ENCODE measurements around the gene PARP6. TPM values are rescaled to one million over a fixed set of nuclear protein-coding genes. Genes with fewer than 3 reads are reported as not detected.
A peak's percentile ranks its signal among the peaks of the same experiment; 100 is the strongest.

Gene PARP6
- total and polyA plus RNA-seq, 9 of the 15 experiments (the other 6 are each of a cell fraction or from before 2014, with no cell fraction given), result 14.8 to 83.2 (median 28.3) TPM

DNA sequence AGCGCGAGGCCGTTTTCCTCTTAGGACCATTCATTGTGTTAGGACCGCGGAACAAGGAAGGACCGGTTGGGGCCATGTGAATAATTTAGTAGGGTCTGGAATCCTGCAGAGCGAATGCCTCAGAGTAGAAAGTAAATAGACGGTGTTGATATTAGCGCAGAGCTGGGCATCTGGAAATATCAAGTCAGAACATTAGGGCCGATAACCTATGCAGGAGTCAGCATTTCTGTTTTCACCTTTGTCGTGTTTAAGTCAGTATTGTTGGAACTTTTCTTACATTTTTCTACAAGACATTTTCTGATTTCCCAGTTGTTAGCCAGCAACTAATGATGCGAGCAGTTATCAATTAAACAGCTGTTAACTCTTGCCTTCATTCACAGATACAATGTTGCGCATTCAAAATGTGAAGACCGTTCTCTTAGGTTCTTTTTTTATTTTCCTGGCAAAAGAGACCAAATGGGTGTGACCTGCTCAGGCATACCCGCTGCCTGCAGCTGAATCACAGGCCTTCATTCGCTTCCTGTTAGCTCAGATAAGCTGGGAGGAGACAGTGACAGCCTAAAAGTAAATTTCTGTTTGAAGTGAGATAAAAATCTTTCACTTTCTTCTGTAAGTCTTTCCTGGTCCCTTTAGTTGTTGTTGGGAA lies 40.4 kb downstream of the PARP6 start (continued):
- TF ChIP-seq GATA2 (CRISPR knock-in tag; IDR thresholded peaks at IDR 0.05) (peak; percentile 77), NCOR1 (IDR thresholded peaks at IDR 0.05) (peak; percentile 90), CC2D1A (IDR thresholded peaks at IDR 0.05) (peak; percentile 12; the same call in 1 of the 2 replicates), ZEB2 (IDR thresholded peaks at IDR 0.05) (no peak), CBFA2T2 (conservative IDR thresholded peaks at IDR 0.05) (peak; percentile 92), ELF1 (tag; IDR thresholded peaks at IDR 0.05) (peak; percentile 49; the same call in 1 of the 2 replicates), CTBP1 (IDR thresholded peaks at IDR 0.05; ENCODE audit: borderline replicate concordance) (peak; percentile 49; the same call in 1 of the 2 replicates), BCOR (IDR thresholded peaks at IDR 0.05) (peak; percentile 77), STAT5A (IDR thresholded peaks at IDR 0.05; ENCODE audit: borderline replicate concordance, low read length) (peak; percentile 76), HDAC1 (IDR thresholded peaks at IDR 0.05) (peak; percentile 61 to 95; a peak in 3 of 4 replicates), CCNT2 (IDR thresholded peaks at IDR 0.05; ENCODE audit: borderline replicate concordance, extremely low read depth, insufficient read length, low read depth, low read length) (peak; percentile 18), ZNF3 (CRISPR knock-in tag; IDR thresholded peaks at IDR 0.05) (no peak), KLF16 (IDR thresholded peaks at IDR 0.05) (peak; percentile 90), NR4A1 (CRISPR knock-in tag; IDR thresholded peaks at IDR 0.05) (no peak), NR4A1 (tag; IDR thresholded peaks at IDR 0.05) (peak; percentile 39; the same call in 1 of the 2 replicates), TAF1 (IDR thresholded peaks at IDR 0.05; ENCODE audit: control insufficient read depth, extremely low read depth, insufficient read depth, low read length, severe bottlenecking) (peak; percentile 19), BACH1 (tag; IDR thresholded peaks at IDR 0.05) (peak; percentile 56; the same call in 1 of the 2 replicates), HDAC2 (IDR thresholded peaks at IDR 0.05) (peak; percentile 94), ETV5 (CRISPR knock-in tag; IDR thresholded peaks at IDR 0.05; ENCODE audit: low read depth) (peak; percentile 77), ZNF175 (CRISPR knock-in tag; IDR thresholded peaks at IDR 0.05; ENCODE audit: low read depth) (no peak), MYC (IDR thresholded peaks at IDR 0.05; ENCODE audit: low read depth, low read length) (peak; percentile 38; the same call in 1 of the 2 replicates), MYC (CRISPR knock-in tag; IDR thresholded peaks at IDR 0.05; ENCODE audit: borderline replicate concordance, low read depth) (no peak), MYNN (IDR thresholded peaks at IDR 0.05) (peak; percentile 53; the same call in 1 of the 2 replicates), MYNN (CRISPR knock-in tag; IDR thresholded peaks at IDR 0.05) (no peak), TCF3 (CRISPR knock-in tag; IDR thresholded peaks at IDR 0.05) (peak; percentile 92), CREM (IDR thresholded peaks at IDR 0.05; ENCODE audit: low read depth) (peak; percentile 45; the same call in 1 of the 2 replicates), NFIC (IDR thresholded peaks at IDR 0.05) (peak; percentile 85), JUND (IDR thresholded peaks at IDR 0.05; ENCODE audit: borderline replicate concordance, low read depth, low read length) (peak; percentile 86), JUND (tag; IDR thresholded peaks at IDR 0.05; ENCODE audit: borderline replicate concordance, low read depth, low read length) (peak; percentile 23; the same call in 2 of the 3 replicates)
- TF ChIP-seq, protein P1, sequence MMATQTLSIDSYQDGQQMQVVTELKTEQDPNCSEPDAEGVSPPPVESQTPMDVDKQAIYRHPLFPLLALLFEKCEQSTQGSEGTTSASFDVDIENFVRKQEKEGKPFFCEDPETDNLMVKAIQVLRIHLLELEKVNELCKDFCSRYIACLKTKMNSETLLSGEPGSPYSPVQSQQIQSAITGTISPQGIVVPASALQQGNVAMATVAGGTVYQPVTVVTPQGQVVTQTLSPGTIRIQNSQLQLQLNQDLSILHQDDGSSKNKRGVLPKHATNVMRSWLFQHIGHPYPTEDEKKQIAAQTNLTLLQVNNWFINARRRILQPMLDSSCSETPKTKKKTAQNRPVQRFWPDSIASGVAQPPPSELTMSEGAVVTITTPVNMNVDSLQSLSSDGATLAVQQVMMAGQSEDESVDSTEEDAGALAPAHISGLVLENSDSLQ (IDR thresholded peaks at IDR 0.05), result peak; percentile 79
- TF ChIP-seq, protein P2, sequence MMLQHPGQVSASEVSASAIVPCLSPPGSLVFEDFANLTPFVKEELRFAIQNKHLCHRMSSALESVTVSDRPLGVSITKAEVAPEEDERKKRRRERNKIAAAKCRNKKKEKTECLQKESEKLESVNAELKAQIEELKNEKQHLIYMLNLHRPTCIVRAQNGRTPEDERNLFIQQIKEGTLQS (IDR thresholded peaks at IDR 0.05), result peak; percentile 41; the same call in 1 of the 2 replicates
- TF ChIP-seq, protein P2 (CRISPR knock-in tag; conservative IDR thresholded peaks at IDR 0.05), result no peak
